WTC11 (cell line): ENCODE measurements around the gene PDSS2.
"Not testable (repeated sequence)": the region's sequence is repeated elsewhere in the genome, so short reads cannot be mapped to it uniquely, and the experiment has no call there.

Source experiments
- ATF3 ChIP-seq: sonication (generic); formaldehyde crosslinking; conservative IDR thresholded peaks from 2 replicates; pipeline ENCODE4 v1.8.1; 2022; ENCODE audit warnings: mild to moderate bottlenecking, missing genetic modification reagents
- CREB1 ChIP-seq: sonication (generic); formaldehyde crosslinking; IDR thresholded peaks from 2 replicates; pipeline ENCODE4 v1.8.0; 2023; ENCODE audit warnings: mild to moderate bottlenecking, missing genetic modification reagents
- CREM ChIP-seq: sonication (generic); formaldehyde crosslinking; IDR thresholded peaks from 2 replicates; pipeline ENCODE4 v1.8.1; 2022; ENCODE audit warnings: mild to moderate bottlenecking, missing genetic modification reagents, moderate library complexity
- ESRRA ChIP-seq: sonication (generic); formaldehyde crosslinking; IDR thresholded peaks from 2 replicates; pipeline ENCODE4 v1.8.1; 2022; ENCODE audit warnings: mild to moderate bottlenecking, missing genetic modification reagents, borderline replicate concordance
- JUN ChIP-seq: sonication (generic); formaldehyde crosslinking; IDR thresholded peaks from 2 replicates; pipeline ENCODE4 v1.8.0; 2023; ENCODE audit warnings: mild to moderate bottlenecking, missing genetic modification reagents
- NR2C2 ChIP-seq: sonication (generic); formaldehyde crosslinking; IDR thresholded peaks from 2 replicates; pipeline ENCODE4 v1.8.0; 2022; ENCODE audit warnings: mild to moderate bottlenecking, missing genetic modification reagents
- SP1 ChIP-seq: sonication (generic); formaldehyde crosslinking; conservative IDR thresholded peaks from 2 replicates; pipeline ENCODE4 v1.8.1; 2022; ENCODE audit warnings: missing genetic modification reagents
- ZNF263 ChIP-seq: sonication (generic); formaldehyde crosslinking; IDR thresholded peaks from 2 replicates; pipeline ENCODE4 v1.8.1; 2022; ENCODE audit warnings: low read depth, mild to moderate bottlenecking, moderate library complexity, missing genetic modification reagents
- TF ChIP-seq, protein P1 (sequence below): fragments of 200-600 bp; IDR thresholded peaks from 2 replicates; pipeline ENCODE4 v1.8.0; 2022; ENCODE audit warnings: antibody characterized with exemption
- TF ChIP-seq, protein P2 (sequence below): sonication (generic); formaldehyde crosslinking; IDR thresholded peaks from 2 replicates; pipeline ENCODE4 v1.8.0; 2022; ENCODE audit warnings: mild to moderate bottlenecking, missing genetic modification reagents
- TF ChIP-seq, protein P3 (sequence below): fragments of 250-450 bp; sonication (Bioruptor Pico); IDR thresholded peaks from 2 replicates; pipeline ENCODE4 v2.1.2; 2022; ENCODE audit warnings: mild to moderate bottlenecking, moderate library complexity

- not testable (repeated sequence) for TF ChIP-seq ESRRA (CRISPR knock-in tag); CREB1 (CRISPR knock-in tag); NR2C2 (CRISPR knock-in tag); ZNF263 (CRISPR knock-in tag); SP1 (CRISPR knock-in tag); ATF3 (CRISPR knock-in tag); CREM; JUN (CRISPR knock-in tag)
- TF ChIP-seq, protein P1, sequence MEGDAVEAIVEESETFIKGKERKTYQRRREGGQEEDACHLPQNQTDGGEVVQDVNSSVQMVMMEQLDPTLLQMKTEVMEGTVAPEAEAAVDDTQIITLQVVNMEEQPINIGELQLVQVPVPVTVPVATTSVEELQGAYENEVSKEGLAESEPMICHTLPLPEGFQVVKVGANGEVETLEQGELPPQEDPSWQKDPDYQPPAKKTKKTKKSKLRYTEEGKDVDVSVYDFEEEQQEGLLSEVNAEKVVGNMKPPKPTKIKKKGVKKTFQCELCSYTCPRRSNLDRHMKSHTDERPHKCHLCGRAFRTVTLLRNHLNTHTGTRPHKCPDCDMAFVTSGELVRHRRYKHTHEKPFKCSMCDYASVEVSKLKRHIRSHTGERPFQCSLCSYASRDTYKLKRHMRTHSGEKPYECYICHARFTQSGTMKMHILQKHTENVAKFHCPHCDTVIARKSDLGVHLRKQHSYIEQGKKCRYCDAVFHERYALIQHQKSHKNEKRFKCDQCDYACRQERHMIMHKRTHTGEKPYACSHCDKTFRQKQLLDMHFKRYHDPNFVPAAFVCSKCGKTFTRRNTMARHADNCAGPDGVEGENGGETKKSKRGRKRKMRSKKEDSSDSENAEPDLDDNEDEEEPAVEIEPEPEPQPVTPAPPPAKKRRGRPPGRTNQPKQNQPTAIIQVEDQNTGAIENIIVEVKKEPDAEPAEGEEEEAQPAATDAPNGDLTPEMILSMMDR, result not testable (repeated sequence)
- TF ChIP-seq, protein P2, sequence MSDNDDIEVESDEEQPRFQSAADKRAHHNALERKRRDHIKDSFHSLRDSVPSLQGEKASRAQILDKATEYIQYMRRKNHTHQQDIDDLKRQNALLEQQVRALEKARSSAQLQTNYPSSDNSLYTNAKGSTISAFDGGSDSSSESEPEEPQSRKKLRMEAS (CRISPR knock-in tag), result not testable (repeated sequence)
- TF ChIP-seq, protein P3, sequence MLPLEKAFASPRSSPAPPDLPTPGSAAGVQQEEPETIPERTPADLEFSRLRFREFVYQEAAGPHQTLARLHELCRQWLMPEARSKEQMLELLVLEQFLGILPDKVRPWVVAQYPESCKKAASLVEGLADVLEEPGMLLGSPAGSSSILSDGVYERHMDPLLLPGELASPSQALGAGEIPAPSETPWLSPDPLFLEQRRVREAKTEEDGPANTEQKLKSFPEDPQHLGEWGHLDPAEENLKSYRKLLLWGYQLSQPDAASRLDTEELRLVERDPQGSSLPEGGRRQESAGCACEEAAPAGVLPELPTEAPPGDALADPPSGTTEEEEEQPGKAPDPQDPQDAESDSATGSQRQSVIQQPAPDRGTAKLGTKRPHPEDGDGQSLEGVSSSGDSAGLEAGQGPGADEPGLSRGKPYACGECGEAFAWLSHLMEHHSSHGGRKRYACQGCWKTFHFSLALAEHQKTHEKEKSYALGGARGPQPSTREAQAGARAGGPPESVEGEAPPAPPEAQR, result not testable (repeated sequence)
Measured at GRCh38 chr6:107305994-107306393, 153.4 kb downstream of the PDSS2 start.
